ENCODE results near the gene HSPA8.

- no peak for TF ChIP-seq SIN3A (IDR thresholded peaks at IDR 0.05; ENCODE audit: borderline replicate concordance, low read depth, low read length)
- TF ChIP-seq, protein P1, sequence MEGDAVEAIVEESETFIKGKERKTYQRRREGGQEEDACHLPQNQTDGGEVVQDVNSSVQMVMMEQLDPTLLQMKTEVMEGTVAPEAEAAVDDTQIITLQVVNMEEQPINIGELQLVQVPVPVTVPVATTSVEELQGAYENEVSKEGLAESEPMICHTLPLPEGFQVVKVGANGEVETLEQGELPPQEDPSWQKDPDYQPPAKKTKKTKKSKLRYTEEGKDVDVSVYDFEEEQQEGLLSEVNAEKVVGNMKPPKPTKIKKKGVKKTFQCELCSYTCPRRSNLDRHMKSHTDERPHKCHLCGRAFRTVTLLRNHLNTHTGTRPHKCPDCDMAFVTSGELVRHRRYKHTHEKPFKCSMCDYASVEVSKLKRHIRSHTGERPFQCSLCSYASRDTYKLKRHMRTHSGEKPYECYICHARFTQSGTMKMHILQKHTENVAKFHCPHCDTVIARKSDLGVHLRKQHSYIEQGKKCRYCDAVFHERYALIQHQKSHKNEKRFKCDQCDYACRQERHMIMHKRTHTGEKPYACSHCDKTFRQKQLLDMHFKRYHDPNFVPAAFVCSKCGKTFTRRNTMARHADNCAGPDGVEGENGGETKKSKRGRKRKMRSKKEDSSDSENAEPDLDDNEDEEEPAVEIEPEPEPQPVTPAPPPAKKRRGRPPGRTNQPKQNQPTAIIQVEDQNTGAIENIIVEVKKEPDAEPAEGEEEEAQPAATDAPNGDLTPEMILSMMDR (IDR thresholded peaks at IDR 0.05) = no peak
- no peak for TF ChIP-seq POLR2AphosphoS5 (IDR thresholded peaks at IDR 0.05; ENCODE audit: low read depth, low read length)
- no peak for TF ChIP-seq ELF1 (IDR thresholded peaks at IDR 0.05)
- no peak for TF ChIP-seq CHD2 (IDR thresholded peaks at IDR 0.05; ENCODE audit: low read length, partially characterized antibody)
- TF ChIP-seq SMC3 (IDR thresholded peaks at IDR 0.05; ENCODE audit: low read depth, low read length) = no peak
- TF ChIP-seq USF2 (IDR thresholded peaks at IDR 0.05; ENCODE audit: borderline replicate concordance, low read depth, low read length) = no peak
- no peak for TF ChIP-seq FOXM1 (IDR thresholded peaks at IDR 0.05; ENCODE audit: low read depth)
These were observed 10.8 kb upstream of the HSPA8 start for GRCh38 chr11:123072762-123073161.
